GM12878 (cell line): Measurements from ENCODE around the gene TMEM150A. TPM values are rescaled to one million over a fixed set of nuclear protein-coding genes. Genes with fewer than 3 reads are reported as not detected.

ENCODE experiments used
- ATAC-seq: fragments of 200-7000 bp; cut with Tn5 transposase; 3 replicates; pipeline ENCODE4 v1.9.1; 2020; ENCODE audit warnings: mild to moderate bottlenecking, moderate library complexity
- BruUV-seq: library from RNA; stranded (reverse); fragments of 400-500 nt; replicated peaks from 2 replicates; lab custom pipeline; 2021; lab: Mats Ljungman, UMichigan
- CTCF ChIA-PET: fragments of 300-600 bp; sonication (Branson Sonifier 250); formaldehyde crosslinking; extraction: SDS; loops from one replicate; lab custom pipeline; 2021; ENCODE audit warnings: inconsistent platforms; lab: Yijun Ruan, JAX
- POLR2A ChIA-PET: fragments of 350-600 bp; formaldehyde crosslinking; extraction: SDS; loops from one replicate; lab custom pipeline; 2021; ENCODE audit warnings: inconsistent platforms; lab: Charles Lee
- RAD21 ChIA-PET: fragments of 300-600 bp; sonication (Branson Sonifier 250); formaldehyde crosslinking; loops from one replicate; lab custom pipeline; 2023; ENCODE audit warnings: antibody characterized with exemption; ENCODE audit not compliant: unreplicated experiment; lab: Charles Lee
- SMC1A ChIA-PET: fragments of 300-600 bp; sonication (Branson Sonifier 250); formaldehyde crosslinking; loops from one replicate; lab custom pipeline; 2023; ENCODE audit not compliant: unreplicated experiment, uncharacterized antibody; lab: Charles Lee
- DNase-seq: peaks from one replicate; pipeline ENCODE4 v3.0.0-alpha.2; 2011; ENCODE audit warnings: low read depth, low spot score
- FAIRE-seq: peaks from 3 replicates; lab custom pipeline; 2011; peaks lifted over from hg19 to GRCh38; lab: Jason Lieb, UNC
- H2AFZ ChIP-seq: 2 replicates; pipeline ENCODE4 v1.6.0; 2011; ENCODE audit warnings: low read depth, low read length, control low read depth; ENCODE audit not compliant: control insufficient read depth
- H3K27ac ChIP-seq: 2 replicates; pipeline ENCODE4 v1.5.1; 2011; ENCODE audit warnings: control low read depth; ENCODE audit not compliant: control insufficient read depth, insufficient read depth
- H3K27me3 ChIP-seq, 2 experiments: replicated peaks in 1 of 2; 2 replicates each; pipeline versions ENCODE4 v1.6.0 to v1.6.1; 2011; ENCODE audit warnings: low read length in 1 of 2; ENCODE audit not compliant: control insufficient read depth in 2 of 2, insufficient read depth in 2 of 2
- H3K36me3 ChIP-seq, 2 experiments: 2 replicates each; pipeline ENCODE4 v1.5.1; 2011; ENCODE audit warnings: low read length in 1 of 2; ENCODE audit not compliant: control insufficient read depth in 2 of 2, insufficient read depth in 2 of 2
- H3K4me1 ChIP-seq: 2 replicates; pipeline ENCODE4 v1.6.1; 2011; ENCODE audit warnings: mild to moderate bottlenecking, low read length, moderate library complexity, mixed read lengths; ENCODE audit not compliant: control insufficient read depth, insufficient read depth
- H3K4me2 ChIP-seq: 2 replicates; pipeline ENCODE4 v1.6.0; 2011; ENCODE audit warnings: control low read depth; ENCODE audit not compliant: control insufficient read depth, insufficient read depth
- H3K4me3 ChIP-seq: fragments of 200-600 bp; sonication (generic); 2 replicates; pipeline ENCODE4 v1.5.1; 2016
- H3K79me2 ChIP-seq: 2 replicates; pipeline ENCODE4 v1.6.0; 2011; ENCODE audit warnings: low read length; ENCODE audit not compliant: control insufficient read depth, insufficient read depth
- H3K9ac ChIP-seq: 2 replicates; pipeline ENCODE4 v1.8.0; 2011; ENCODE audit warnings: low read length, control low read depth, mixed read lengths; ENCODE audit not compliant: control insufficient read depth, insufficient read depth
- H3K9me3 ChIP-seq: replicated peaks from 3 replicates; pipeline ENCODE4 v1.5.1; 2011; ENCODE audit warnings: mild to moderate bottlenecking, low read length; ENCODE audit not compliant: control insufficient read depth, insufficient read depth
- H4K20me1 ChIP-seq: 2 replicates; pipeline ENCODE4 v1.6.0; 2011; ENCODE audit not compliant: control insufficient read depth, insufficient read depth
- BCL11A ChIP-seq: IDR thresholded peaks from 2 replicates; pipeline ENCODE4 v1.6.1; 2011; ENCODE audit warnings: low read depth, low read length
- BHLHE40 ChIP-seq, 2 experiments: fragments of 450-650 bp in 1 of 2; IDR thresholded peaks; 2 replicates each; pipeline ENCODE4 v1.6.1; 2011 to 2017; ENCODE audit warnings: low read depth in 2 of 2, borderline replicate concordance in 1 of 2, improper control_type of control experiment in 1 of 2, low read length in 1 of 2, mild to moderate bottlenecking in 1 of 2
- CBX5 ChIP-seq: sonication (generic); IDR thresholded peaks from 2 replicates; pipeline ENCODE4 v1.6.1; 2016; ENCODE audit warnings: low read depth, moderate library complexity, mild to moderate bottlenecking, inconsistent platforms
- CHD2 ChIP-seq: IDR thresholded peaks from 2 replicates; pipeline ENCODE4 v1.6.1; 2011; ENCODE audit warnings: low read depth, low read length, improper control_type of control experiment, borderline replicate concordance
- CHD4 ChIP-seq: fragments of 200-600 bp; sonication (generic); IDR thresholded peaks from 2 replicates; pipeline ENCODE4 v1.6.1; 2016; ENCODE audit warnings: mild to moderate bottlenecking
- HDGF ChIP-seq: fragments of 450-650 bp; IDR thresholded peaks from 2 replicates; pipeline ENCODE4 v1.6.1; 2016; ENCODE audit warnings: antibody characterized with exemption
- MEF2B ChIP-seq: fragments of 450-650 bp; IDR thresholded peaks from 2 replicates; pipeline ENCODE4 v1.6.1; 2018; ENCODE audit warnings: mild to moderate bottlenecking, moderate library complexity; ENCODE audit not compliant: partially characterized antibody, poor library complexity, severe bottlenecking
- NFXL1 ChIP-seq: fragments of 450-650 bp; IDR thresholded peaks from 2 replicates; pipeline ENCODE4 v1.6.1; 2017; ENCODE audit warnings: antibody characterized with exemption, mild to moderate bottlenecking, borderline replicate concordance
- NFYB ChIP-seq: IDR thresholded peaks from 2 replicates; pipeline ENCODE4 v1.6.1; 2011; ENCODE audit warnings: low read depth, mild to moderate bottlenecking, low read length, improper control_type of control experiment, moderate library complexity; ENCODE audit not compliant: insufficient read depth
- PAX5 ChIP-seq: IDR thresholded peaks from 2 replicates; pipeline ENCODE4 v1.6.1; 2011; ENCODE audit warnings: low read depth, low read length, borderline replicate concordance
- POLR2A ChIP-seq: IDR thresholded peaks from 2 replicates; pipeline ENCODE4 v1.6.1; 2011; ENCODE audit warnings: low read depth, mild to moderate bottlenecking, low read length
- RUNX3 ChIP-seq: IDR thresholded peaks from 2 replicates; pipeline ENCODE4 v1.6.1; 2012; ENCODE audit warnings: low read length, inconsistent platforms
- SIN3A ChIP-seq: IDR thresholded peaks from 2 replicates; pipeline ENCODE4 v1.6.1; 2012; ENCODE audit warnings: low read depth, low read length, improper control_type of control experiment
- SPI1 ChIP-seq: IDR thresholded peaks from 2 replicates; pipeline ENCODE4 v1.6.1; 2011; ENCODE audit warnings: low read depth, mild to moderate bottlenecking, low read length, moderate library complexity, borderline replicate concordance; ENCODE audit not compliant: insufficient read depth
- TCF3 ChIP-seq: IDR thresholded peaks from 2 replicates; pipeline ENCODE4 v1.6.1; 2012; ENCODE audit warnings: low read depth, mild to moderate bottlenecking, low read length, borderline replicate concordance; ENCODE audit not compliant: insufficient read depth
- TCF7 ChIP-seq: IDR thresholded peaks from 2 replicates; pipeline ENCODE4 v1.6.1; 2014; ENCODE audit warnings: antibody characterized with exemption, borderline replicate concordance
- WRNIP1 ChIP-seq: IDR thresholded peaks from 2 replicates; pipeline ENCODE4 v1.6.1; 2011; ENCODE audit warnings: low read depth, low read length, improper control_type of control experiment, borderline replicate concordance
- WGBS: methylation state at CpG from one replicate; pipeline ENCODE4 v1.1.6; 2016; ENCODE audit warnings: low lambda C conversion rate; ENCODE audit not compliant: insufficient replicate concordance, insufficient coverage; ENCODE audit errors: missing lambda C conversion rate; 5-methylcytosine and 5-hydroxymethylcytosine counted together
- in situ Hi-C: fragments of 300-500 bp; cut with MboI; formaldehyde crosslinking; loops from 9 replicates; pipeline ENCODE4 v1.14.3; 2018; ENCODE audit warnings: mixed read lengths
- intact Hi-C: fragments of 100-400 bp; cut with micrococcal nuclease; formaldehyde crosslinking; loops from one replicate; pipeline ENCODE4 v1.14.2; 2022; ENCODE audit not compliant: unreplicated experiment
- polyA plus RNA-seq, 11 experiments: library from polyadenylated mRNA; depleted of rRNA in 4 of 11; unstranded in 6 of 11; stranded (reverse) in 5 of 11; fragments of >200 nt; fragmentation: Nextera tagmentation in 4 of 11; fragmentation: Illumina TruSeq in 1 of 11; extraction: Ambion mirVana in 4 of 11; extraction: Trizol in 1 of 11; gene quantifications; 1 replicate in 1 of 11; 2 replicates in 10 of 11; pipeline versions ENCODE4 v1.2.1 to v1.2.3, GENCODE V29; 2011 to 2016; ENCODE audit warnings: inconsistent platforms in 2 of 11, missing spikeins in 2 of 11, low read depth in 1 of 11
- total RNA-seq, 4 experiments: library from RNA; depleted of rRNA in 3 of 4; stranded (reverse); fragments of >200 nt in 3 of 4; fragmentation: Illumina TruSeq in 1 of 4; extraction: Trizol in 1 of 4; gene quantifications; 2 replicates each; pipeline versions ENCODE4 v1.2.1 to v1.2.3, GENCODE V29; 2013 to 2021
- TF ChIP-seq, protein P1 (sequence below): IDR thresholded peaks from 2 replicates; pipeline ENCODE4 v1.6.1; 2012; ENCODE audit warnings: low read length, inconsistent platforms
- TF ChIP-seq, protein P2 (sequence below): fragments of 450-650 bp; IDR thresholded peaks from 2 replicates; pipeline ENCODE4 v1.6.1; 2017; ENCODE audit warnings: mild to moderate bottlenecking, moderate library complexity

The TMEM150A gene
- total and polyA plus RNA-seq, 10 of the 15 experiments (the other 5 are each of a cell fraction or from before 2014, with no cell fraction given): 0.45 to 4.4 (median 2.6) TPM

DNA sequence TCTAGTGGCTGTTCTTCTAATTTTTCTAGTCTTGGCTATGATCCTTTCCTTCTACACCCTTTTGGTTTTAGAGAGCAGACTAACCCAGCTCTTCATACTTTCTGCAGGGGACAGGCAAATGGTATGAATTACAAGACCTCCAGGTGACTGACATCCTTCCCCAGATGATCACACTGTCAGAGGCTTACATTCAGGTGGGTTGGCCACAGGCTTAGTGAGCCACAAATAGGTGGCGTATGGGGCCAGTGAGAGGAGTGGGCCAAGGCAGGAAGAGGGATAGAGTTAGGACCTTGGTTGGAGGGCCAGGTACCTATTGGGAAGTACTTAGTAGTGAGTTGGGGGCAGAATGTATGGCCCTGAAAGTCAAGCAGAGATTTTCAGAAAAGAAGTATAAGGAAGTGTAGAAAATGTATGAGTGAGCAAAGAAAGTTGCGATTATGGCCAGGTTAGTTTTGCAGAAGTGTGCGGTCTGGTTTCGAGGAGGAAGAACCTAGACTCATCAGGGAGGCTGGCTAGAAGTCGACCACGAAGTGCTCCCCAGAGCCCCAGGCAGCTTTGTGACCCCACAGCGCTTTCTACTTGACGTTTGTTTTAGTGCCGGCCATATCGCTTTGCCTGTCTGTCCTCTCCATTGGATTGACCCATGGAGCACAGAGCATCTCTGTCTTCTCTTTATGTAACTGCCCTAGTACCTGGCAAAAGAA lies 45.5 kb upstream of the TMEM150A start:
- no peak overlapping the region for H3K27ac ChIP-seq
- no TSS peak for BruUV-seq
- no peaks in the 10 kb centered on the region for H3K79me2 ChIP-seq
- H2AFZ ChIP-seq: no peak overlapping the region
- ChIA-PET SMC1A (interaction anchor here (0.8 to 2.9 kb wide), 2 partner anchors 11 to 57 kb away, joined by 3 to 11 read pairs; no protein-coding TSS in a partner anchor), POLR2A (interaction anchor here (0.6 kb wide), 1 partner anchor 167 kb away, joined by 4 read pairs; no protein-coding TSS in a partner anchor), CTCF (interaction anchor here (0.6 to 3.3 kb wide), 10 partner anchors 11 to 169 kb away, joined by 3 to 36 read pairs (median 4); partner anchors contain the start of gene GNLY), RAD21 (interaction anchor here (0.8 to 4.1 kb wide), 4 partner anchors 11 to 60 kb away, joined by 3 to 16 read pairs (median 4); no protein-coding TSS in a partner anchor)
- no peak overlapping the region for H3K4me3 ChIP-seq
- TF ChIP-seq BHLHE40 (IDR thresholded peaks at IDR 0.05; ENCODE audit: borderline replicate concordance in 1 of 2, low read depth in 2 of 2, low read length in 1 of 2) (0 out of 4 replicates have a peak, but pooled peaks of 1 of the 2 experiments have one; percentile 14), BCL11A (peak; percentile 20; the same call in 1 of the 2 replicates), TCF7 (no peak), CBX5 (no peak), RUNX3 (peak; percentile 66), PAX5 (no peak), HDGF (no peak), WRNIP1 (no peak), CHD2 (no peak), NFXL1 (peak; percentile 64; the same call in 1 of the 2 replicates), SPI1 (peak; percentile 76; the same call in 1 of the 2 replicates), MEF2B (peak; percentile 42), NFYB (no peak), SIN3A (no peak), CHD4 (no peak), POLR2A (no peak), TCF3 (no peak)
- TF ChIP-seq, protein P1, sequence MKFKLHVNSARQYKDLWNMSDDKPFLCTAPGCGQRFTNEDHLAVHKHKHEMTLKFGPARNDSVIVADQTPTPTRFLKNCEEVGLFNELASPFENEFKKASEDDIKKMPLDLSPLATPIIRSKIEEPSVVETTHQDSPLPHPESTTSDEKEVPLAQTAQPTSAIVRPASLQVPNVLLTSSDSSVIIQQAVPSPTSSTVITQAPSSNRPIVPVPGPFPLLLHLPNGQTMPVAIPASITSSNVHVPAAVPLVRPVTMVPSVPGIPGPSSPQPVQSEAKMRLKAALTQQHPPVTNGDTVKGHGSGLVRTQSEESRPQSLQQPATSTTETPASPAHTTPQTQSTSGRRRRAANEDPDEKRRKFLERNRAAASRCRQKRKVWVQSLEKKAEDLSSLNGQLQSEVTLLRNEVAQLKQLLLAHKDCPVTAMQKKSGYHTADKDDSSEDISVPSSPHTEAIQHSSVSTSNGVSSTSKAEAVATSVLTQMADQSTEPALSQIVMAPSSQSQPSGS: no peak
- TF ChIP-seq, protein P2, sequence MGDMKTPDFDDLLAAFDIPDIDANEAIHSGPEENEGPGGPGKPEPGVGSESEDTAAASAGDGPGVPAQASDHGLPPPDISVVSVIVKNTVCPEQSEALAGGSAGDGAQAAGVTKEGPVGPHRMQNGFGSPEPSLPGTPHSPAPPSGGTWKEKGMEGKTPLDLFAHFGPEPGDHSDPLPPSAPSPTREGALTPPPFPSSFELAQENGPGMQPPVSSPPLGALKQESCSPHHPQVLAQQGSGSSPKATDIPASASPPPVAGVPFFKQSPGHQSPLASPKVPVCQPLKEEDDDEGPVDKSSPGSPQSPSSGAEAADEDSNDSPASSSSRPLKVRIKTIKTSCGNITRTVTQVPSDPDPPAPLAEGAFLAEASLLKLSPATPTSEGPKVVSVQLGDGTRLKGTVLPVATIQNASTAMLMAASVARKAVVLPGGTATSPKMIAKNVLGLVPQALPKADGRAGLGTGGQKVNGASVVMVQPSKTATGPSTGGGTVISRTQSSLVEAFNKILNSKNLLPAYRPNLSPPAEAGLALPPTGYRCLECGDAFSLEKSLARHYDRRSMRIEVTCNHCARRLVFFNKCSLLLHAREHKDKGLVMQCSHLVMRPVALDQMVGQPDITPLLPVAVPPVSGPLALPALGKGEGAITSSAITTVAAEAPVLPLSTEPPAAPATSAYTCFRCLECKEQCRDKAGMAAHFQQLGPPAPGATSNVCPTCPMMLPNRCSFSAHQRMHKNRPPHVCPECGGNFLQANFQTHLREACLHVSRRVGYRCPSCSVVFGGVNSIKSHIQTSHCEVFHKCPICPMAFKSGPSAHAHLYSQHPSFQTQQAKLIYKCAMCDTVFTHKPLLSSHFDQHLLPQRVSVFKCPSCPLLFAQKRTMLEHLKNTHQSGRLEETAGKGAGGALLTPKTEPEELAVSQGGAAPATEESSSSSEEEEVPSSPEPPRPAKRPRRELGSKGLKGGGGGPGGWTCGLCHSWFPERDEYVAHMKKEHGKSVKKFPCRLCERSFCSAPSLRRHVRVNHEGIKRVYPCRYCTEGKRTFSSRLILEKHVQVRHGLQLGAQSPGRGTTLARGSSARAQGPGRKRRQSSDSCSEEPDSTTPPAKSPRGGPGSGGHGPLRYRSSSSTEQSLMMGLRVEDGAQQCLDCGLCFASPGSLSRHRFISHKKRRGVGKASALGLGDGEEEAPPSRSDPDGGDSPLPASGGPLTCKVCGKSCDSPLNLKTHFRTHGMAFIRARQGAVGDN: peak; percentile 26; the same call in 1 of the 2 replicates
- peaks cover 13% of the 10 kb centered on the region for H3K4me1 ChIP-seq
- no peaks in the 10 kb centered on the region for H3K27me3 ChIP-seq
- H3K9ac ChIP-seq: no peak overlapping the region
- H3K4me2 ChIP-seq: no peak overlapping the region
- H4K20me1 ChIP-seq: no peaks in the 10 kb centered on the region
- H3K36me3 ChIP-seq: peaks cover 29 to 36% of the 10 kb centered on the region in 2 experiments
- FAIRE-seq: peak; percentile 91
- in situ Hi-C loops (no loop called here), intact Hi-C loops (no loop called here)
- peak; percentile 23 for DNase-seq
- no peaks in the 10 kb centered on the region for H3K9me3 ChIP-seq
- peak; percentile 87 for ATAC-seq
- WGBS: 8% methylated on average over 10 of the region's 10 CpGs
